B cell (primary cell): ENCODE measurements around the gene CKMT2.

Source experiments
- EZH2 ChIP-seq: IDR thresholded peaks from 2 replicates; pipeline ENCODE4 v1.6.1; 2012; ENCODE audit warnings: borderline replicate concordance, low read depth, mild to moderate bottlenecking, moderate library complexity, low read length; ENCODE audit not compliant: insufficient read depth, poor library complexity, severe bottlenecking
- TF ChIP-seq, protein P1 (sequence below): fragments of 200-600 bp; IDR thresholded peaks from one replicate; pipeline ENCODE4 v1.8.0; 2022; ENCODE audit warnings: antibody characterized with exemption, mild to moderate bottlenecking

GRCh38 chr5:81283976-81284375 lies 50.9 kb downstream of the CKMT2 start:
- TF ChIP-seq, protein P1, sequence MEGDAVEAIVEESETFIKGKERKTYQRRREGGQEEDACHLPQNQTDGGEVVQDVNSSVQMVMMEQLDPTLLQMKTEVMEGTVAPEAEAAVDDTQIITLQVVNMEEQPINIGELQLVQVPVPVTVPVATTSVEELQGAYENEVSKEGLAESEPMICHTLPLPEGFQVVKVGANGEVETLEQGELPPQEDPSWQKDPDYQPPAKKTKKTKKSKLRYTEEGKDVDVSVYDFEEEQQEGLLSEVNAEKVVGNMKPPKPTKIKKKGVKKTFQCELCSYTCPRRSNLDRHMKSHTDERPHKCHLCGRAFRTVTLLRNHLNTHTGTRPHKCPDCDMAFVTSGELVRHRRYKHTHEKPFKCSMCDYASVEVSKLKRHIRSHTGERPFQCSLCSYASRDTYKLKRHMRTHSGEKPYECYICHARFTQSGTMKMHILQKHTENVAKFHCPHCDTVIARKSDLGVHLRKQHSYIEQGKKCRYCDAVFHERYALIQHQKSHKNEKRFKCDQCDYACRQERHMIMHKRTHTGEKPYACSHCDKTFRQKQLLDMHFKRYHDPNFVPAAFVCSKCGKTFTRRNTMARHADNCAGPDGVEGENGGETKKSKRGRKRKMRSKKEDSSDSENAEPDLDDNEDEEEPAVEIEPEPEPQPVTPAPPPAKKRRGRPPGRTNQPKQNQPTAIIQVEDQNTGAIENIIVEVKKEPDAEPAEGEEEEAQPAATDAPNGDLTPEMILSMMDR: no peak
- TF ChIP-seq EZH2: no peak
